ENCODE data around the gene HOTAIR.

Gene HOTAIR

DNA sequence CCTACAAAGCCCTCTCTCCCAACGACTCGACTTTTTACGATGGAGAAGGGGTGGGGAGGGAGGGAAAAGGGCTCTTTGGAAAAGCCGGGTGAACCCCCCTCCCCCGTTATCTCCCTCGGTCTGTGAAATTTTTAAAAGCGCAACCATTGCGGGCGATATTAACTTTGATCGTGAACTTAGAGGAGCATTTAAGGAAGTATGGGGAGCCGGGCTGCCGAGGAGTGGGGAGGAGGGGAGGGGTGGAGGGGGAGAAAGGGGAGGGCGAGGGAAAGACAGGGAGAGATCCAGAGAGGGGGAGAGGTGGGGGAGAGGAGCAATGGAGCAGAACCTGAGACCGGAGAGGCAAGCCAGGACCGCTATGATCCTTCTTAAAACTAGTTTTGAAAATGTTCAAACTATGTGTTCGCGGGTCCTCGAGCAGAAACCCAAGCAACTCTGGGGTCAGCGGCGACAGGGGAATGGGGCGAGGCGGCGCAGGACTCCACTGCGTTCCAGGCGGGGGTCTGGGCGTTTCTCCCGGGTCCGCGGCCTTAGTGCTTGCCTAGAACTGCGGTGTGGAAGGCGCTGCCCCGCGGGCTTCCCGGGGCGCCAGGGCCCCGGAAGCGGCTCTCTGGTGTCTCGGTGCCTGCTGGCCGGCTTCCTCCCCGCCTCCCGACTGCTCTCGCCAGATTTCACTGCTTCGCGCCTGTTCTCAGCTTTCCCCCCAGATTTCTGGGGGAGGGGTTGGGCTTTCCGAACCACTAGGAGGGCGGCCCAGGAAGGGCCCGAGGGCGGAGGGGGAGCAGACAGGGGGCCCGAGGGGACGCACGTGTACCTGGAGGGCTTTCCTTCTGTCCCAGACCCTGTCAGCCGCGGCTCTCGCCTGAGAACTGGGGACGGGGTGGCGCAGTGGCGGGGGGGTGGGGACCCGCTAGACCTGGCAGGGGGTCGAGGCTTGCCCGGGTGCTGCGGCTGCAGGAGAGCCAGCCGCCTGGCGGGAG lies at the start of gene HOTAIR:
Gene HOTAIR, minus strand, starts transcription at position 871 of the 980 bp plus-strand sequence.
- DNase-seq: no peak

DNA sequence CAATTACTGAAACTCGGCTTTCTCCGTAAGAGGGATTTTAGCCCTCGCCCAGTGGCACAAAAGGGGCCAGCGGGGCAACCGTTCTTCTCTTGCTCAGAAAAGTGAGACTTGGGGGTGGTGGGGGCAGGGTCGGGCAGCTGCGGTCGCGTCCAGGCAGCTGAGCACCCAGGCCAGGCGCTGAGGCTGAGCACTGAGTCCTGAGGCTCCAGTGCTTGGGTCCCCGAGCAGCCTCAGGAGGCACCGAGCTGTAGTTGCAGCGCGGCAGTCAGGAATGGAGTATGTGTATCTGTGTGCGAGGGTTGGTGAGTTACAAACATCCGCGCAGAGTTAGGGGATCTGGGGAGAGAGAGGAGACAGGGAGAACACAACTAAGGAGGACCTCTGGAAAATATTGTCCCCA lies 49.4 kb upstream of the HOTAIR start:
- DNase-seq: no peak

DNA sequence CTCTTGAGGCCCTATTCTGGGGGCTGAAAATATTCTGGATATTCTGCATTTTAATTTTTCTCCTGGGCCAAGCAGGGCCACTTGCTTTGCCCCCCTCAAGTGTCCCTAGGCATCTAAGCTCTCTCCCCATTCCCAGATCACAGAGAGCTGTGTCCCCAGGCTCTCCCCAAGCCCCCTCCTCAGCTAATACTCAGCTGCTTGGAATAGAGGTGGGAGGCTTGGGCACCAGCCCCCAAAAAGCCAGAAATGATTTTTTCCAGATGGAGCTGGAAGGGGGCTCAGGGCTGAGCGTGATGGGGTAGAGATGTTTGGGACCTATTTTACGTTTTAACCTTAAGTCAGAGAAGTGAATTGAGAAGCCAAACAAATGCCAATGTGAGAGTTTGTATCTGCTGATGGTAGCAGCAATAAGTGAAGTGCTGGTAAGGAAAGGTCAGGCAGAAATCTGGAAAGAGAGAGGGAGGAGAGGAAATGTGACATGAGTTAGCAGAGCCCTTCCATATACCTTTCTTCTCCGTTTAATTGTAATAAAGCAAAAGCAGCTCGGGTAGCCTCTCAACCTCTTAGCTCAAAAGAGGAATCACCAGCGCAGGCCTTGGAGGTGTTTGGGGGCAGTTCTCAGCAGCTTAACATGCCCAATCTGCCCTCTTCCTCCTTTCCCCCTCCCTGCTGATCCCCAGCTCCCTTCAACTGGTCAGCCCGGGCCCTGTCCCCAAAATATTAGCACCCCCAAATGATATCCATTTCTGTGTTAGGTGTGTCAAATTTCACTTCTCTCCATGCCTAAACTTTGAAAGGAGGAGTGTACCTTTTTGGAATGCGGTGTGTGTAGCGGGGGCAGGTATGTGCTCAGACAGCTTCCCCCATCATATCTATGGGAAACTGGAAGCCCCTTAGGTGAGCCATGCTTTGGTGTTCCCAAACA lies 48.5 kb upstream of the HOTAIR start:
- no peak for DNase-seq

DNA sequence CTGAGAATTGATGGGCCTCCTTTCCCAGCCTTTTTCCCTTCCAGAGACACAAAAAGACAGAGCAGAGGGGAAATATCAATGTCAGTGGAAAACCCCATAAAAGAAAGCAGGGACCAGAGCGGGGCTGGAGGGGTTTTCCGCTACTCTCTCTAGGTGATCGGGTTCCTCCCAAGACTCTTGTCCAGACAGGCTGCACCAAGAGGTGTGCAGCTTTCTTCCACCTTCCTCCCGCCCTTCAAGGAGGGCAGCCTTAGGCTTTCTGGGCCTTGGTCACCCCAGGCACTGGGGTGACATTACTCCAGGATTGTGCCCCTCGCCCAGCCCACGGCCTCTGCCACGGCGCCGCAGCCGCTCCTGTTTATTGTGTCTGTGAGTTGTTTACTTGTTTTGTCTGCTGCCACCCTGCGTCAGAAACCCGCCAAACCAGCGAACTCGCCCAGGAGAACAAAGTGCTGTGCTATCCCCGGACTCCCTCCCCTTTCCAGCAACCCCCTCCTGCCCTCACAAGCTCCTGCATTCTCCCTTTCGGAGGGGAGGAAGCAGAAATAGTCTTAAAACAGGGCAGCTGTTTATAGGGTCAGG lies 46.8 kb upstream of the HOTAIR start:
- no peak for DNase-seq

GRCh38 chr12:54020591-54021405 lies 46.0 kb upstream of the HOTAIR start:
- DNase-seq: no peak

- no peak for DNase-seq
Measured at GRCh38 chr12:54019924-54020590, 45.3 kb upstream of the HOTAIR start.

DNA sequence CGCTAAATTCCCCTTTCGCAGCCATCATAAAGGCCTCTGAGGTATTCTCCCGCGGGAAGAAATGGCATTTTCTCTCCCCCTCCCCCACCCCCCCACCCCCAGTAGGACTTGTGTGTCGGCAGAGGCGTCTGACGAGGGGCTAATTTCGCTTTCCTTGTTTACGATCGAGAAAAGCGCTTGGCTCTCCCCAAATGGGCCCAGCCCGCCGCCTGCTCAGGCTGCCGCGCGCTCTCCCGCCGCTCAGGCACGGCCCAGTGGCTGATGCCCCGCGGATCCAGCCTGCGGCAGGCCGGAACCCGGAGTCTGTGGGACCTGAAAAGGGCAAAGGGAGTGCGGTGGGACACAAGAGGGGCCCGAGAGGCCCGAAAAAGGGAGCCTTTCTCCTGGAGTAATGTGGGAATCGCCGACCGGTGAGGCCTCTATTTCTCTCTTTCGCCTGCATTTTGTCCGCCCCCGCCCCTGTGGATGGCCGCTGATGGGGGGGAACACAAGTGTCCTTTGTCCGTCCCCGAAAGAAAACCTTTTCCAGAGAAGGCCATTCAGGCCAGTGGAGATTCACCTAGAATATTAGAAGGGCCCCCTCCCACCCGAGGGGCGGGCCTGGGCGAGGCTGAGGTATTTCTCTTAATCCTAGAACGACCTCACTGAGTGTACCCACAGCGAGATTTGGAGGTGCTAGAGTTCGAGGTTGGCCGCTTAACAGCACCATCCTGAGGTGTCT lies 44.5 kb upstream of the HOTAIR start:
- no peak for DNase-seq

- DNase-seq: no peak
Measured at GRCh38 chr12:54018468-54018984, 43.8 kb upstream of the HOTAIR start.

- no peak for DNase-seq
Measured at GRCh38 chr12:54017878-54018467, 43.2 kb upstream of the HOTAIR start.

- no peak for DNase-seq
Measured at GRCh38 chr12:54017027-54017788, 42.5 kb upstream of the HOTAIR start.

DNA sequence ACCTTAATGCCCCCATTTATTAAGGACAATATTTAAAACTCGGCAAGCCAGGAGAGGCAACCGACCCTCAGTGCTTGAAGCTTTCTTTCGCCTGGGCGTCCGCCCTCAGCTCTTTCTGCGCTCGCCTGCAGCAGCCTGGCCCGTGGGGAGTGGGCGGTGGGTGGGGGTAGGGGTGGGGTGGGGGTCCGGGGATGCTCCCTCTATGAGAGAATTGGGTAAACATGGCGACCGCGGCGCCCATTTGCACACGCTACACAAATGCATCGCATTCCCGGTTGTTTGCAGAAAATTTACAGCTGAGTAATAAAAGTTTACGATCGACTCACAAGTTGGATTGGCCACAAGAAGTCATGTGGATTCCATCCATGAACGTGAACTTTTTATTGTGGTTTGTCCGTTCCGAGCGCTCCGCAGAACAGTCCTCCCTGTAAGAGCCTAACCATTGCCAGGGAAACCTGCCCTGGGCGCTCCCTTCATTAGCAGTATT lies 41.8 kb upstream of the HOTAIR start:
- no peak for DNase-seq

DNA sequence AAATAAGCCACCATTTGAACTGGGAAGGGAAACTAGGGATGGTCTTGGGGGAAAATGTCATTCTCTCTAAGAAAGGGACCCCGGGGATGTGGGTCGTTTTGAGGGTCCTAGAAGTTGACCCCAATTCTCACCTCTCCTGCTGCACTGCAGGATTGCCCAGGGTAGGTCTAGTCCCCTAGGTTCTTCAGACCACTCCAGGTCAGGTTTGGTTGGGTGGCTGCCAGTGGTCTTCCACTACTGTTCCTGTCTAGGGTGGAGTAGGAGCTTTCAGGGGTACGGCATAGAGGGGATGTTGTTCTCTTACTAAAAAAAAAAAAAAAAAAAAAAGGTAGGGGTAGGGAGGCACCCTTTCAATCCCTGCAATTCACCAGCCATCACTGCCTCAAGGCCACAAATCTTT lies 41.3 kb upstream of the HOTAIR start:
- no peak for DNase-seq

DNA sequence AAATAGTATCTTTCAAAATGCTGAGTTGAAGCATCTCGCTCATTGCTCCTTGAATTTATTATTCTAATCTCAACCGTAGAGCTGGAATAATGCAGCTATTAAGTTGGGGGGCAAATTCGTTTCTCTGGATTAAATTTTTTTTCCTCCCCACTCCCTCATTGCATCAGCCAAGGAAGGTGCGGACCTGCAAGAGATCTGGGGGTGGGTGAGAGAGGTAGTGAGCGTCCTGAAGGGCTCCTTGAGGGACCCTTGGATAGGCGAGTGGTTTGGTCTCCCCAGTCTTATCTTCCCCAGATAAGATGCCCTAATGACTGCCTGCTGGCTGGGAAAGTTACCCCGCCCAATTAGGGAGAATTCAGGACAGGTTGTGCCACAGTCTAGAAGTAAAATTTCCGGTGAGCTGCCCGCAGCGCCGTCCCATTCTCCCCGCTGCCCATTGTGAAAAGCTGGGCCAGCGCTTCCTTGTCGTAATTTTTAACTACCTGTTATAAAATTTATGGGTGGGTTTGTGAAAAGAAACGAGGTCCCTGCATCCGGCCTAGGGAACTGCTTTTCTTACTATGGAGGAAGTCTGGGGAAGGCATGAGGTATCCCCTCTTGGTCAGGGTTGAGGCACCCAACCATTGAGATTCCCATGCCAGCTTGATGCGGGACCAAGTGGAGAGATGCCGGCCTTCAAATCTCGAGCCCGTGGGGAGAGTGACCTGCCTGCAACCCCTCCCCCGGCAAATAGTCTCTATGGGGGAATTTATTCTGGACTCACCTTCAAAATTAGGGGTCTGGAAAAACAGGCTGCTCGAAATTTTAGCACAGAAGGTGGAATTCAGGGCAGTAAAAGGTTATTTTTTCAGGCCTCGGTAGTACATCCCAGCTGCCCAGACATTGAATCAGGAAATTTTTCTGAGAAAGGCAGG lies 40.5 kb upstream of the HOTAIR start:
- DNase-seq: no peak

DNA sequence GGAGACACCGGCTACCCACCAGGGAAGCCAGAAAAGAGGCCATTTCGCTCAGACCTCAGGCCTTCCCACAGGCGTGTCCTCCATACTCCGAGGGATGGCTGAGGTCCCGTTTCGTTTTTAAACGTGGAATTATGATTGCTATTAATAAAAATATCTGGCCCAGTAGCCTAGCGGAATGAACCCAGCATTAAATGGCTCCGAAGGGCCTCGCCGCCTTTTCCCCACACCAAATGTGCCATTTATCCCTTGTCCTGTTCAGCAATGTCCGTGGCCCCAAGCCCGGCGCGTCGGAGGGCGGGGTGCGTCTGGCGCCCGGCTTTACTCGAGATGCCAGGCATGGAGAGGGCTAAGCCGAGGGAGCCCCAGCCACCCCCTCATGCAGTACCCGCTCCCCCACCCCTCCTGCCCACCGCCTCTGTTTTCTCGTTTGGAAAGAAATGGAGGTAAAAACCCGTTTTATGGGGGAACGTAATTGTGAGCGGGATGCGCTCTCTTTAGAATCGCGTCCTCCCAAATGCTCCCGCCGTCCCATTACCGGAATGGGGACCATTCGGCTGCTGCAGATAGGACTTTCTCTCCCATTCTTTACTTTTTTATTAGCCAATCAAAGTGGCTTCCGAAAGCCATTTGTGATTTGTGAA lies 39.7 kb upstream of the HOTAIR start:
- DNase-seq: no peak

- no peak for DNase-seq
Measured at GRCh38 chr12:54012631-54013409, 38.1 kb upstream of the HOTAIR start.

DNA sequence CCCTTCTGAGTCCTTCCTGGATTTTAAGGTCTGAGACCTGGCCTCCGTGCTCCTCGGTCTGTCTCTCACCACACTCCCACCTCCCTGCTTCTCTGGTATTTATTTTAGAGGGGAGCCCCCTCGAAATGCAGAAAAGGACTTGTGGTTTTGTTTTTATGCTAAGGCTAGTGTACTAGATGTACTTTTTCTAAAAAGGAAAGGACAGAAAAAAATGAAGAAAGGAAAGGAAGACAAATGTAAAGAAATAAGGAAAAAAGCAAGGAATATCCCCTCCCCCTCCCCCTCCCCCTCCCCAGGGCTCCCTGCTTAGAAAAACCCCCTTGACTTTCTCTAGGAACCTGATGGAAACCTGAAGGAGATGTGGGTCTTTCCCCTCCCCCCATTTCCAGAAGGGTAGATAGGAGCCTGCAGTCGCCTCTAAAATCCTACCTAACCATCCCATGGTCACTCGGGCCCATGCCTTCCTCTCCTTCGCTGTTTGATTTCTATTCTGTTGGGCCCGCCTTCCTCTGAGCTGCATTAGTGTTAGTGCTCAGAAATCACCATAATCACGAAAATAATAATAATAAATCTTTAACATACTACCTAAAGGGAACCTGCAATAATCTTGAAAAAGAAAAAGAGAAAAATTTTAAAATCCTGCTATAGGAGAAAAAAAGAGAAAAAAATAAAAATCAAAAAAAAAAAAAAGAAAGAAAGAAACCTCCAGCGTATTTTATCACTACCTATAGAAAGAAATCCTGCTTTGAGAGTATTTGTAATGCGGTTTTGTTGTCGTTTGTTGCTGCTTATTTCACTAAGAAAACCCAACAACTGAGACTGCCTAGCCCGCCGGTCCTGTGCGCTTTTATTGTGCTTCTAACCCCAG lies 37.1 kb upstream of the HOTAIR start:
- no peak for DNase-seq
